GM21528 (cell line): ENCODE results near the gene TMC1.
"Not testable (repeated sequence)": the region's sequence is repeated elsewhere in the genome, so short reads cannot be mapped to it uniquely, and the experiment has no call there.

ENCODE experiments used
- ATAC-seq: cut with Tn5 transposase; IDR thresholded peaks from one replicate; pipeline ENCODE4 v1.9.1; 2021; ENCODE audit warnings: mild to moderate bottlenecking, moderate library complexity; ENCODE audit not compliant: unreplicated experiment, low FRiP score

Gene TMC1

GRCh38 chr9:72856972-72857623, 335.7 kb downstream of the TMC1 start:
- ATAC-seq = no peak

- ATAC-seq = no peak
Measured at GRCh38 chr9:72857624-72857996, 336.2 kb downstream of the TMC1 start.

- no peak for ATAC-seq
Measured at GRCh38 chr9:72858089-72858912, 336.9 kb downstream of the TMC1 start.

GRCh38 chr9:72862788-72863187, 341.4 kb downstream of the TMC1 start:
- not testable (repeated sequence) for ATAC-seq

GRCh38 chr9:72863456-72864094, 342.2 kb downstream of the TMC1 start:
- ATAC-seq = no peak

- no peak for ATAC-seq
Measured at GRCh38 chr9:72864327-72864726, 342.9 kb downstream of the TMC1 start.

GRCh38 chr9:72871685-72872084, 350.3 kb downstream of the TMC1 start:
- no peak for ATAC-seq

- ATAC-seq = no peak
Measured at GRCh38 chr9:72872718-72873117, 351.3 kb downstream of the TMC1 start.

GRCh38 chr9:72873456-72873855, 352.0 kb downstream of the TMC1 start:
- no peak for ATAC-seq

GRCh38 chr9:72874344-72874743, 352.9 kb downstream of the TMC1 start:
- ATAC-seq = no peak

- ATAC-seq = no peak
Measured at GRCh38 chr9:72875221-72875620, 353.8 kb downstream of the TMC1 start.

- no peak for ATAC-seq
Measured at GRCh38 chr9:72880821-72881220, 359.4 kb downstream of the TMC1 start.

- ATAC-seq = no peak
Measured at GRCh38 chr9:72882117-72882775, 360.8 kb downstream of the TMC1 start.

- ATAC-seq = no peak
Measured at GRCh38 chr9:72883875-72884274, 362.5 kb downstream of the TMC1 start.

GRCh38 chr9:72884508-72884907, 363.1 kb downstream of the TMC1 start:
- ATAC-seq = no peak
